PC-3 (cell line): ENCODE measurements around the gene C8A. TPM values are rescaled to one million over a fixed set of nuclear protein-coding genes. Genes with fewer than 3 reads are reported as not detected.

Experiments used
- ATAC-seq: fragments of 200-7000 bp; cut with Tn5 transposase; 2 replicates; pipeline ENCODE4 v1.9.1; 2020; ENCODE audit warnings: mild to moderate bottlenecking, moderate library complexity
- BruUV-seq: library from RNA; stranded (reverse); fragments of 400-500 nt; replicated peaks from 2 replicates; lab custom pipeline; 2021; lab: Mats Ljungman, UMichigan
- CTCF ChIA-PET: fragments of 300-600 bp; sonication (Branson Sonifier 250); formaldehyde crosslinking; loops from one replicate; lab custom pipeline; 2022; ENCODE audit warnings: antibody characterized with exemption; lab: Charles Lee
- POLR2A ChIA-PET: fragments of 300-600 bp; sonication (Branson Sonifier 250); formaldehyde crosslinking; loops from one replicate; lab custom pipeline; 2022; ENCODE audit warnings: antibody characterized with exemption; ENCODE audit not compliant: unreplicated experiment; lab: Charles Lee
- DNase-seq: peaks from one replicate; pipeline ENCODE4 v3.0.0-alpha.2; 2015
- H2AFZ ChIP-seq: fragments of 300-600 bp; sonication (generic); 2 replicates; pipeline ENCODE4 v1.6.0; 2016; ENCODE audit warnings: antibody characterized with exemption, low read length
- H3F3A ChIP-seq: fragments of 300-600 bp; sonication (generic); one replicate; pipeline ENCODE4 v1.6.0; 2017; ENCODE audit warnings: antibody characterized with exemption, low read length, control low read depth, mild to moderate bottlenecking; ENCODE audit not compliant: unreplicated experiment
- H3K27ac ChIP-seq: fragments of 300-600 bp; sonication (generic); 2 replicates; pipeline ENCODE4 v1.5.1; 2016; ENCODE audit warnings: mild to moderate bottlenecking, low read length
- H3K27me3 ChIP-seq: fragments of 300-600 bp; sonication (generic); 2 replicates; pipeline ENCODE4 v1.6.1; 2016; ENCODE audit warnings: low read length, mixed read lengths
- H3K36me3 ChIP-seq: fragments of 300-600 bp; sonication (generic); 2 replicates; pipeline ENCODE4 v1.6.1; 2016; ENCODE audit warnings: low read depth, mixed run types, low read length, mixed read lengths
- H3K4me1 ChIP-seq: fragments of 300-600 bp; sonication (generic); 2 replicates; pipeline ENCODE4 v1.5.1; 2016; ENCODE audit warnings: low read length; ENCODE audit not compliant: insufficient read depth
- H3K4me2 ChIP-seq: fragments of 300-600 bp; sonication (generic); 2 replicates; pipeline ENCODE4 v1.6.0; 2016; ENCODE audit warnings: low read length
- H3K4me3 ChIP-seq: fragments of 300-600 bp; sonication (generic); 2 replicates; pipeline ENCODE4 v1.5.1; 2016; ENCODE audit warnings: mild to moderate bottlenecking, low read length, mixed read lengths
- H3K79me2 ChIP-seq: fragments of 300-600 bp; sonication (generic); 2 replicates; pipeline ENCODE4 v1.6.1; 2017; ENCODE audit warnings: low read length, mixed read lengths
- H3K9ac ChIP-seq: fragments of 300-600 bp; sonication (generic); 2 replicates; pipeline ENCODE4 v1.6.0; 2016; ENCODE audit warnings: mild to moderate bottlenecking, low read length
- H3K9me2 ChIP-seq: fragments of 300-600 bp; sonication (generic); replicated peaks from 2 replicates; pipeline ENCODE4 v1.6.1; 2016; ENCODE audit warnings: mixed run types, low read length, mixed read lengths
- H3K9me3 ChIP-seq: fragments of 300-600 bp; sonication (generic); 2 replicates; pipeline ENCODE4 v1.6.1; 2016; ENCODE audit warnings: low read length, mixed read lengths
- H4K20me1 ChIP-seq: fragments of 300-600 bp; sonication (generic); 2 replicates; pipeline ENCODE4 v1.6.1; 2016; ENCODE audit warnings: low read length, mixed read lengths
- EZH2 ChIP-seq: fragments of 300-600 bp; sonication (generic); IDR thresholded peaks from one replicate; pipeline ENCODE4 v1.6.1; 2017; ENCODE audit warnings: antibody characterized with exemption, mild to moderate bottlenecking, low read length; ENCODE audit not compliant: unreplicated experiment
- EZH2phosphoT487 ChIP-seq: fragments of 300-600 bp; sonication (generic); IDR thresholded peaks from 2 replicates; pipeline ENCODE4 v1.6.1; 2018; ENCODE audit warnings: mild to moderate bottlenecking, antibody characterized with exemption, low read length, borderline replicate concordance
- intact Hi-C: fragments of 100-400 bp; cut with micrococcal nuclease; formaldehyde crosslinking; loops from 2 replicates; pipeline ENCODE4 v1.9.0; 2023
- total RNA-seq: library from RNA; depleted of rRNA; stranded (reverse); fragments of >200 nt; gene quantifications from 2 replicates; pipeline ENCODE4 v1.2.3, GENCODE V29; 2014
- TF ChIP-seq, protein P1 (sequence below): fragments of 300-600 bp; sonication (generic); conservative IDR thresholded peaks from 2 replicates; pipeline ENCODE4 v1.5.1; 2017; ENCODE audit warnings: antibody characterized with exemption, low read depth, mild to moderate bottlenecking, low read length

Gene C8A
- total RNA-seq, 1 experiment from 2014 or later, result not detected

DNA sequence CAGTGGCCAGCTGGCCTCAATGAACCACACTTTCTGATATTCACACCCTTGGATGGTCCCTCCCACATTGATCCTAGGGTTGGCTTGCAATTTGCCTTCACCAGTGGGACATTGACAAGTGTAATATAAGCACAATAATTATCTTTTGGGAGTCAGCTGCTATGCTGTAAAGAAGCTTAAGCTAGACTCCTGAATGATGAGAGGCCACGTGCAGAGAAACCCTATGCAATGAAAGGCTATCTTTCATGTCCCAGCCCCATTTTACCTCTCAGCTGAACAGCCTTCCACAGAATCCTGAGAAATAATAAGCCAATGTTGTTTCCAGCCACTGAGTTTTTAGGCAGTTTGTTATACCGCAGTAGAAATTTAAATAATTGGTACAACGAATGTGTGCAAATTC lies 11.1 kb upstream of the C8A start:
- no peak overlapping the region for H3K4me3 ChIP-seq
- CTCF ChIA-PET, result no interaction called here
- POLR2A ChIA-PET, result no interaction called here
- H3K4me2 ChIP-seq, result no peak overlapping the region
- H3K79me2 ChIP-seq, result no peaks in the 10 kb centered on the region
- H3K9me2 ChIP-seq, result no peaks in the 10 kb centered on the region
- intact Hi-C loops, result no loop called here
- H3F3A ChIP-seq, result no peaks in the 10 kb centered on the region
- no peak overlapping the region for H3K27ac ChIP-seq
- no peak overlapping the region for H3K9ac ChIP-seq
- H3K4me1 ChIP-seq, result no peaks in the 10 kb centered on the region
- H3K36me3 ChIP-seq, result no peaks in the 10 kb centered on the region
- DNase-seq (no peak), ATAC-seq (no peak)
- no peaks in the 10 kb centered on the region for H4K20me1 ChIP-seq
- TF ChIP-seq, protein P1, sequence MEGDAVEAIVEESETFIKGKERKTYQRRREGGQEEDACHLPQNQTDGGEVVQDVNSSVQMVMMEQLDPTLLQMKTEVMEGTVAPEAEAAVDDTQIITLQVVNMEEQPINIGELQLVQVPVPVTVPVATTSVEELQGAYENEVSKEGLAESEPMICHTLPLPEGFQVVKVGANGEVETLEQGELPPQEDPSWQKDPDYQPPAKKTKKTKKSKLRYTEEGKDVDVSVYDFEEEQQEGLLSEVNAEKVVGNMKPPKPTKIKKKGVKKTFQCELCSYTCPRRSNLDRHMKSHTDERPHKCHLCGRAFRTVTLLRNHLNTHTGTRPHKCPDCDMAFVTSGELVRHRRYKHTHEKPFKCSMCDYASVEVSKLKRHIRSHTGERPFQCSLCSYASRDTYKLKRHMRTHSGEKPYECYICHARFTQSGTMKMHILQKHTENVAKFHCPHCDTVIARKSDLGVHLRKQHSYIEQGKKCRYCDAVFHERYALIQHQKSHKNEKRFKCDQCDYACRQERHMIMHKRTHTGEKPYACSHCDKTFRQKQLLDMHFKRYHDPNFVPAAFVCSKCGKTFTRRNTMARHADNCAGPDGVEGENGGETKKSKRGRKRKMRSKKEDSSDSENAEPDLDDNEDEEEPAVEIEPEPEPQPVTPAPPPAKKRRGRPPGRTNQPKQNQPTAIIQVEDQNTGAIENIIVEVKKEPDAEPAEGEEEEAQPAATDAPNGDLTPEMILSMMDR, result no peak
- no peak for TF ChIP-seq EZH2phosphoT487
- TF ChIP-seq EZH2, result no peak
- BruUV-seq, result no TSS peak
- no peaks in the 10 kb centered on the region for H3K9me3 ChIP-seq
- no peak overlapping the region for H2AFZ ChIP-seq
- peaks cover 73% of the 10 kb centered on the region for H3K27me3 ChIP-seq

DNA sequence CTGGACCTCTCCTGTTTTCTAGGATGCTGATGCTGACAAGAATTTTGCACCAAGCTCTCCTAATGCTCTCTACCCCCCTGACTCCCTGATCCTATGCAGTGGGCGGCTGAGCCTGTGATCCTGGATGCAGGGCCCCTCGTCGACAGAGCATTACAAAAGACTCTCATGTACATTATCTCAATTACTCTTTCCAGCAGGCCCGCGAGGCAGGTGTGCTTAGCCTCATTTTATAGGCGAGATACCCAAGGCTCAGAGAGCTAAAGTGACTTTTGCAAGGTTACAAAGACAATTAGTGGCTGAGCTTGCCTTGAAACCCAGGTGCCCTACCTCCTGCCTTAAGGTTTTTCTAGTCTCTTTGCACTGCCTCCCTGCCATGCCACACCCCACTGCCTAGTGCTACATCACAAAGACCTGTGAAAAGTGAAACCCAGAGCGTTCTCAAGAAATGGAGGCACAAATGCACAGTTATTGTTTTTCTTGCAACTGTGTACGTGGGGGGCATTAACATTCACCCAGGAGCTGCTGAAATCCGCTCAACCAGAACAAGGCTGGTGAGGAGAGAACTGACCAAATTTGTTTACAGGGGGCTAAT lies 10.0 kb upstream of the C8A start:
- H3F3A ChIP-seq, result no peaks in the 10 kb centered on the region
- H3K4me1 ChIP-seq, result no peaks in the 10 kb centered on the region
- H3K9me3 ChIP-seq, result no peaks in the 10 kb centered on the region
- DNase-seq (no peak), ATAC-seq (no peak)
- no peaks in the 10 kb centered on the region for H3K79me2 ChIP-seq
- no TSS peak for BruUV-seq
- H3K4me3 ChIP-seq, result no peak overlapping the region
- H3K9me2 ChIP-seq, result no peaks in the 10 kb centered on the region
- no peak overlapping the region for H3K9ac ChIP-seq
- peaks cover 75% of the 10 kb centered on the region for H3K27me3 ChIP-seq
- H3K27ac ChIP-seq, result no peak overlapping the region
- POLR2A ChIA-PET, result no interaction called here
- intact Hi-C loops, result no loop called here
- CTCF ChIA-PET, result no interaction called here
- TF ChIP-seq EZH2phosphoT487 (no peak), EZH2 (no peak)
- TF ChIP-seq, protein P1, result no peak
- H2AFZ ChIP-seq, result no peak overlapping the region
- no peak overlapping the region for H3K4me2 ChIP-seq
- no peaks in the 10 kb centered on the region for H4K20me1 ChIP-seq
- no peaks in the 10 kb centered on the region for H3K36me3 ChIP-seq

DNA sequence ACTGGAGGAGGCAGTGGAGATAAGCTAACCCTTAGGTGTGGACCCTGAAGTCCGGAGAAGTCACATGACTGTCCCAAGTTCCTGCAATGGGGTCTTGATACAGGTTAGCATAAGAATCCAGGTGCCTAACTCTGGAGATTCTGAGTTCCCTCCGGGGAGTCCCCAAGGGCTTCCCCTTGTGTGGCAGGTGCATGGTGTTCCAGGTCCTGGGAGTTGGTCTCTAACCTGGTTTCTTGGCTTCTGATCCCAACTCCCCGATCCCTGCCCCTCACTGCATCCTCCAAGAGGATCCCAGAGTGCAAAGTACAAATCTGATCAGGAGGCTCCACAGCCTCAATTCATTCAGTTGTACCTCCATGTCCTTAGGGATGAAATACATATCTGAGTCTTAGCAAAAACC lies 9.3 kb upstream of the C8A start:
- H3K9me3 ChIP-seq, result no peaks in the 10 kb centered on the region
- no peak overlapping the region for H3K4me3 ChIP-seq
- intact Hi-C loops, result no loop called here
- no peak for TF ChIP-seq EZH2phosphoT487
- TF ChIP-seq, protein P1, result no peak
- no peak for TF ChIP-seq EZH2
- DNase-seq, result no peak
- no peaks in the 10 kb centered on the region for H3K4me1 ChIP-seq
- POLR2A ChIA-PET, result no interaction called here
- no peaks in the 10 kb centered on the region for H3K9me2 ChIP-seq
- no peaks in the 10 kb centered on the region for H3K36me3 ChIP-seq
- no peaks in the 10 kb centered on the region for H3F3A ChIP-seq
- no peak overlapping the region for H3K27ac ChIP-seq
- no peak overlapping the region for H2AFZ ChIP-seq
- no peak overlapping the region for H3K9ac ChIP-seq
- H3K4me2 ChIP-seq, result no peak overlapping the region
- H3K79me2 ChIP-seq, result no peaks in the 10 kb centered on the region
- ATAC-seq, result no peak
- H4K20me1 ChIP-seq, result no peaks in the 10 kb centered on the region
- peaks cover 75% of the 10 kb centered on the region for H3K27me3 ChIP-seq
- no TSS peak for BruUV-seq
- CTCF ChIA-PET, result no interaction called here
